SHP77 treated with DMSO at 0.1 percent for 48 hours (cell line): ENCODE results near the gene LCMT1.
"Not testable (repeated sequence)": the region's sequence is repeated elsewhere in the genome, so short reads cannot be mapped to it uniquely, and the experiment has no call there.

ENCODE experiments used
- DNase-seq: peaks from one replicate; lab custom pipeline; 2025; lab: John Stamatoyannopoulos, UW

LCMT1 gene

DNA sequence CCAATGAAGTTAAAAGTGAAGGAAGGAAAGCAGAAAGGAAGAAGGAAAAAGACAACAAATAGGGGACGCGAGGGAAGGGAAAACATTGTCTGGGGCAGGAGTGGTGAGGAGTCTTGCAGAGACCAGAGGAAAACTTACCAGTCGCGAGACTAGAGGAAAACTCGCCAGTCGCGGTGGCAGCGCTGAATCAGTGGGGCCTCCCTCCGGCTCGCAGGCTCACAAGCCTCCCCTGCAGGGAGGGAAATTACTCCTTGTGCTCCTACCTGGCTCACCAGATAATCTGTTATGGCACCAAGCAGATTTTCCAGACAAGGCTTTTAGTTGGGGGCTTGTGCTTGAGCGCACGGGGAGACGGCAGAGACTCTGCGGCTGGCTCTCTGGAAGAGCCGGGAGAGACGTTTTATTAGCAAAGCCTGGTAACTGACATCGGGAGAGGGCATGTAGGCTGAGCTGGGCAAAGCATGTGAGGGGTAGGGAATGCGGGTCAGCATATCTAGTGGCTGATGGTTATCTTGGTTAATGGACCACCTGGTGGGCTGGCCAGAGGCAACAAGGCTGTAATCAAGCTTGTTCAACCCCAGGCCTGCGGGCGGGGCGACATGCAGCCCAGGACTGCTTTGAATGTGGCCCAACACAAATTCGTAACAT lies 37.1 kb downstream of the LCMT1 start:
- DNase-seq = no peak

DNA sequence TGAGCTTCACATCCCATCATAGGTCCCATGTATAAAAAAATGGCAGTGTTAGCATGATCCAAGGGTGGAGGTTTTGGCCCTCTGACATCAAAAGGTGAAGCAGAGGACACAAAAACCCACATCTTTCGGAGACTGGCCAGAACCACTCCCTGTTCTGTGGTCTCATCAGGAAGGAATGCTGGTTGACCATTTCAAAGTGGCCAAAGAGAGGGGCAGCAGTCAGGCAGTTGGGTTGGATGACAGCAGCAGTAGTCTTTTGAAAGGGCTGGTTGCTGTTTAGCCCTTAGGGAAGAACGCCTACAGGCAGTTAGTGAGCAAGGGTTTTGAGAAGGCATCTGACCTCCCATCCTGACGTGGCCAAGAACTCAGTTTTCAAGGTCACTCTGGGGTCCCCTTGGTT lies 40.5 kb downstream of the LCMT1 start:
- no peak for DNase-seq

DNA sequence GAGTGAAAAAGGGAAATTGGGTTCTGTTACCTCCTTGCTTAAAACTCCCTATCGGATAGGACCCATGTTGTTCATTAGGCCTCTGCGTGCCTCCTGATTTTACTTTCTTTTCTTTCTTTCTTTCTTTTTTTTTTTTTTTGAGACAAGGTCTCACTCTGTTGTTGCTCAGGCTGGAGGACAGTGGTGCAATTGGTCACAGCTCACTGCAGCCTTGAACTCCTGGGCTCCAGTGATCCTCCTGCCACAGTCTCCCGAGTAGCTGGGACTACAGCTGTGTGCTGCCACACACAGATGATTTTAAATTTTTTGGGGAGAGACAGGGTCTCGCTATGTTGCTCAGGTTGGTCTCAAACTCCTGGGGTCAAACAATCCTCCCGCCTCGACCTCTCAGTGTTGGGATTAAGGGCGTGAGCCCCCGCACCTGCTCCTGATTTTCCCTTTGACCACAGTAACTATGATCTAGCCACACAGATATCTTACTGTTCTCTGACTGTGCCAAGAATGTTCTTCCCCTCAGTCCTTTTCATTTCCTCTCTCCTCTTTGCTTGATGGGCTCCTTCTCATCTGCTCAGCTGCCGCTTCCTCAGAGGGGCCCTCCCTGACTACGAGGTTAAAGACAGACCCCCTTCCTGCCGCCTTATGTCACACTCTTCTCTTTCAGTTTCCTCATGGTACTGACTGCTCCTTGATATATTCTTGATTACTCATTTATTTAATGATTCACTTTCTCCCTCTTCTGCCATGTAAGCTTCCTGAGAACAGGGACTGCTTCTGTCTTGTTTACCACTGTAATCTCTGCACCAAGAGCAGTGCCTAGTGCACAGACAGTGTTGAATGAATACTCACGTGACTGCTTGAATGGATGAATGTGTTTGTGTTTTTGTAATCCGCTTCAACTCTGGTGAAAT lies 44.3 kb downstream of the LCMT1 start:
- no peak for DNase-seq

DNA sequence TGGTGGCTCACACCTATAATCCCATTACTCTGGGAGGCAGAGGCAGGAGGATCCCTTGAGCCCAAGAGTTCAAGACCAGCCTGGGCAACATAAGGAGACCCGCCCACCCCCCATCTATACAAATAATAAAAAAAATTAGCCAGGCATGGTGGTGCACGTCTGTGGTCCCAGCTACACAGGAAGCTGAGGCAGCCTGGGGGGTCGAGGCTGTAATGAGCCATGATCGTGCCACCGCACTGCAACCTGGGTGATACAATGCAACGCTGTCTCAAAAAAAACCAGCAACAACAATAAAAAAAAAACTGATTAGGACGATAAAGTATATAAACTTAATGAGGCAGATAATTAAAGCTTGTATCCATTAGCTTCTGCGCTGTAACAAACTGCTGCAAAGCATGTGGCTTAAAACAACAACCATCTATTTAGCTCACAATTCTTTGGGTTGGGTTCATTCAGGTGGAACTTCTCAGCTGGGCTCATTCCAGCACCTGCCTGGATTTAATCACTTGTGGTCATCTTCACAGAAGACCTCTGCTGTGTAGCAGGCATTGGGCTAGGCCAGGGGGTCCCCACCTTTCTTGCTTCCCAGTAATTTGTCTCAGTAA lies 45.8 kb downstream of the LCMT1 start:
- DNase-seq = no peak

DNA sequence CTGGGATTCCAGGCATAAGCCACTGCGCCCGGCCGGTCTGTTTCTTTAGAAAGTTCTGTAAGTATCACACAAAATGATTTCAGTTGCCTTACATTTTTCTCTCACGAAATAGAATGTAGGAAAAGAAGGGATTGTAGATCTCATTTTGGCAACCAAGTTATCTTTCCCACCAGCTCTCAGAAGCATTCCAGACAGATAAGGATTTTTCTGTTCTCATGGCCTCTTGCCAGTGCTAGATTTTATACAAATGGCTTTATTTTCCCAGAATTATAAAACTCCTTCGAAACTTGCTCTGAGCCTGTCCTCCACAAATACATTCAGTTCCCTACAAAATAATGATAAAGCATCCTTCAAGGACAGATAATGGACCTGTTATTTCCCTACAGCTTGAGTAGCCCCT lies 46.9 kb downstream of the LCMT1 start:
- no peak for DNase-seq

DNA sequence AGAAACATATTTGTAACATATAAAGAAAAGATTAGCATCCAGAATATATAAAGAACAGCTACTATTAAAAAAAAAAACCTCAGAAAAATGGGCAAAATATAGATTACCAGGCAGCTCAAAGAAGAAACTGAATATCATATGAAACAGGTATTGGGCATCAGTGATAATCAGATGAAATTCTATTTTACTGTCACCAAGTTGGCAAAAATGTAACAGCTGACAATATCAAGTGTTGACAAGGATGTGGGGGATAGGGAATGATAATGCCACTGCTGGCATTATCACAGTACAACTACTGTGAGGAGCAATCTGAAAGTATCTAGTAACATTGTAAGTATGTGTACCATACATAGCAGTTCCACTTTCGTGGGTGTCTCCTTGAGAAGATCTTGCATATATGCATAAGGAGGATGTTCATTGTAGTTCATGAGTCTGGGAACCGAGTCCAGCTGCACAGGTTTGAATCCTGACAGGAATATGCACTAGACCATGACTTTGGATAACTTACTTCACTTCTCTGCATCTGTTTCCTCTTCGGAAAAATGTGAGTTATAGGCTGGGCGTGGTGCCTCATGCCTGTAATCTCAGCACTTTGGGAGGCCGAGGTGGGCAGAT lies 50.3 kb downstream of the LCMT1 start:
- no peak for DNase-seq

DNA sequence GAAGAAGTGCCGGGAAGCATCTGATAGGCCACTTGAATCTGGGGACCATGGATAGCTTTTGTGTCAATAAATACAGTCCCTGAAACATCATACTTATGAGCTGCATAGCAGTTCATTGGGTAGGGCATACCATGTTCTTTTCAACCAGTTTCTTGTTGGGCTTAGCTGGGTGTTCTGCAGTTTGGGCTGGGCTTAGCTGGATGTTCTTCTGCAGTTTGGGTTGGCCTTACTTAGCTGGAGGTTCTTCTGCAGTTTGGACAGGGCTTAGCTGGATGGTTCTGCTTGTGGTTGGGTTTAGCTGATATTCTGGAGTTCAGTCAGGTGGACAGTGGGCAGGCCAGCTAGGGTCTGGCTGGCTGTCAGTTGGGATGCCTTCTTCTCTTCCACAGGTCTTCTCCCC lies 52.1 kb downstream of the LCMT1 start:
- no peak for DNase-seq

DNA sequence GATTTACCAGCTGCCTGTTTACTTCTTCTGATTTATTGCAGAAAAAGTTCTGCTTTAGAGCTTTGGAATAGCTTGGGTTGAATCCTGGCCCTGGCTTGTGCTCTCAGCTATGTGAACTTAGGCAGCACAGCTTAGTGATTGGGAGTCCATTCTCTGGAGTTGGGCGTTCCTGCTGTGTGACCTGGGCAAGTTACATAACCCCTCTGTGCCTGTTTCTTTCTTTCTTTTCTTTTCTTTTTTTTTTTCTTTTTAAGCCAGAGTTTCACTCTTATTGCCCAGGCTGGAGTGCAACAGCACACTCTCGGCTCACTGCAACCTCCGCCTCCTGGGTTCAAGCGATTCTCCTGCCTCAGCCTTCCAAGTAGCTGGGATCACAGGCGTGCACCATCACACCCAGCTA lies 53.7 kb downstream of the LCMT1 start:
- no peak for DNase-seq

DNA sequence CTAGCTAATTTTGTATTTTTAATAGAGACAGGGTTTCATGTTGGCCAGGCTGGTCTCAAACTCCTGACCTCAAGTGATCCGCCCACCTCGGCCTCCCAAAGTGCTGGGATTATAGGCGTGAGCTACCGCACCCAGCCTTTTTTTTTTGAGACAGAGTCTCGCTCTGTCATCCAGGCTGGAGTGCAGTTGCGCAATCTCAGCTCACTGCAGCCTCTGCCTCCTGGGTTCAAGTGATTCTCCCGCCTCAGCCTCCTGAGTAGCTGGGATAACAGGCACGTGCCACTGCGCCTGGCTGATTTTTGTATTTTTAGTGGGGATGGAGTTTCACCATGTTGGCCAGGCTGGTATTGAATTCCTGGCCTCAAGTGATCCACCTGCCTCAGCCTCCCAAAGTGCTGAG lies 56.4 kb downstream of the LCMT1 start:
- not testable (repeated sequence) for DNase-seq

DNA sequence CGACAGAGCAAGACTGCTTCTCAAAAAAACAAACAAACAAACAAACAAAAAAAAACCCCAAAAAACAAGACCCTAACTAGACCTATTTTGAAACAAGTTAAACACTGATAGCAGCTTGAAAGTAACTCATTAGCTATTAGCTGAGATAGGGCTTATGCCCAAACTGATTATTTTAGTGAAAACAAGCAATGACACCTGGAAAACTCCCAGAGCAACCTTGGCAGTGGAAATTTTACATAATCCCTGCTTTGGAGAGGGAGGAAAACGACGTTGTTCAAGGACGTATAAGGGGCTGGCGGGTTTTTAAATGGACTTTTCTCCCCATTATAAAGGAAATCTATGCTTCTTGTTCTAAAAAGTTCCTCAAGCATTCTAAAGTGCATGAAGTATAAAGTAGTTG lies 59.8 kb downstream of the LCMT1 start:
- no peak for DNase-seq

DNA sequence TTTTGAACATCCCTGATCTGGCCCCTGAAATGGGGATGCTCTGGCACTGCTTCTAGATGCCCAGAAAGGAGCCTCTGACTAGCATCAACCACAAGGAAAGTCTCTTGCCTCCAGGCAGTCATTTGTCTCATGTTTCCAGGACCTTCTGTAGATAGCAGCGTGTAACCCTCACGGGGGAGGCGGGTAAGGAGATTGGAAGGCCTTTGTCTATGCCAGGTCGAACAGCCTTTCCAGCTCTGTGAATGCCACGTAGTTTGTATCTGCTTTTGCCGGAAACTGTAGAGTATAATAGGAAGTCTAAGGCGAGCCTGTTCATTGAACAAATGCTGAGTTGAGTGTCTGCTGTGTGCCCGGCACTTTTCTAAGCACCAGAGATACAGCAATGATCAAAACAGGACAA lies 61.3 kb downstream of the LCMT1 start:
- DNase-seq = no peak

DNA sequence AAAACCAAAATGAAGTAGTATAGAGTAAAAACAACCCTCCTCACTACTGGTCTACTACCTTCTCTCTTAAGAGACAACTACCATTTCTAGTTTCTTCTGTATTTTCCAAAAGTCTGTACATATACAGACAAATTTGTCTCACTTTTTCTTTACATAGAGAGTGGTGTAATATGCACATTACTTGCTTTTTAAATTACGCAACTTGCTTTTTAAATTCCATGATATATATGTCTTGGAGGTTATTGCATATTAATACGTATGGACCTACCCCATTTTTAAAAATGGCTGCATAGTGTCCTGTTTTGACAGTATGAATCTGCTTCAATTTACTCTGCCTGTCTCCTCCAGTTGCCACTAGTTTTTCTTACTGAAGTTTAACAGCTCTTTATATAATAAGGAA lies 62.7 kb downstream of the LCMT1 start:
- no peak for DNase-seq

DNA sequence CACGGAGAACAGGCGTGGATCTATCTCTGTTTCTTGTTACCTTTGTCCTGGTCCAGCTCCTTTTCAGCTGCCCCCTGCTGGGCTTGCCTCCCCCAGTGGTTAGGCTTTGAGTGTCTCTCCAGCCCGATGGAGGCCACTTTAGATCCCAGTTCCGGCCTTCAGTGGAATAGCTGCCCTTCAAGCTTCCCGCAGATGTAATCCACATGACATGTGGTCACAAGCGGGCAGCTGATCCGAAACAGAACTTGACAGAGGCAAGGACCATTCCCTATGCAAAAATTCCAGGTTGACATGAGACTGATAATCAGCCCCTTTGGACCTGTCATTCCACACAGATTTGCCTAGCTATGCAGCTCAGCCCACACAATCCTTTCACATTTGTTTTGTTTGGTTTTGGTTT lies 64.6 kb downstream of the LCMT1 start:
- DNase-seq = no peak

DNA sequence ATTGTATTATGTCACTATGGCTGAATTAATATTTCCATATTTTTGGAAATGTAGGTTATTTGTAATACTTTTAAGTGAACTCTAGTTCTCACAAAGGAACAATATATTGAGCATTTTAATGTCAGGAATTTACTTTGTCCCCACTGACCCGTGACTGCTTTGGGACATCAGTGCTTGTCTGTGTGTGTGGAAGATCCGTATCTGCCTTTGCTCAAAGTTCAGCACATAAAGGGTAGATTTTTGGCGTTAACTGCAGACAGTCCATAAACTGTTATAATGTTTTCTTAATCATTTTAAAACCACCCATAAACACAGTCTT lies 65.9 kb downstream of the LCMT1 start:
- no peak for DNase-seq

DNA sequence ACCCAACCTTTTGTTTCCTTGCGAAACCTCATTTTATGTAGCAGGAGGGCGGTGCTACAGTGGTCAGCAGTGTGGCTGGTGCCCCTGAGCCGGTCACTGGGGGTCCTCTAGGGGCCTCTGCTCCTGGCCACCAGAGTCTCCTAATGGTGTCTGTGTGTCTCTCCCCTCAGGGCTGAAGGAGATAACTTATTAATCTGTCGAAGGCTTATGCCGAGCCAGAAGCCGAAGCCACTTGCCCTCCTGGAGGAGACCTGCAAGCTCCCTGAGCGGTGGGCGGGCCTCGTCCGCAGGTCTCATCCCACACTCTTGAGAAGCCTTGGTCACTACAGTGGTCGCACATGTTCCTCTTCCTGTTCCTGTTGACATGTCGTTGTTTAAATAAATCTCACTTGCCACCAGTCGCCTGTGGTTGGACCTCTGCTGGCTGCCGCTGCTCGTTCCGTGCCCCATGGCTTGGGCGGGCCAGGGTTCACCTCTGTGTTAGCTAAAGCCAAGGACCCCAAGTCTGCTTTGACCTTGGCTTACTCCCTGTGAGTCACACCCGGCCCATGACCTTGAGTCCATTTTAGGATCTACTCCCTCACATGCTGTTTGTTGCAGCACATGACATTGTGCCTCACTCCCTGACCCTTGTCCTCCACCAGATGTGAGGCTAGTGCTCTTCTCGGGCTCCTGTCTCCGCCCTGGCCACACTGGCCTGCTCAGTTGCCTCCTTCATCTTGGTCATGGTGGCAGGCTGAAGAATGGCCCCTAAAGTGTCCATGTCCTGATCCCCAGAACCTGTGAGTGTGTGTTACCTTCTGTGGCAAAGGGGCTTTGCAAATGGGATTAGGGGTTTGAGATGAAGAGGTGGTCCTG lies 66.5 kb downstream of the LCMT1 start:
- DNase-seq = no peak

DNA sequence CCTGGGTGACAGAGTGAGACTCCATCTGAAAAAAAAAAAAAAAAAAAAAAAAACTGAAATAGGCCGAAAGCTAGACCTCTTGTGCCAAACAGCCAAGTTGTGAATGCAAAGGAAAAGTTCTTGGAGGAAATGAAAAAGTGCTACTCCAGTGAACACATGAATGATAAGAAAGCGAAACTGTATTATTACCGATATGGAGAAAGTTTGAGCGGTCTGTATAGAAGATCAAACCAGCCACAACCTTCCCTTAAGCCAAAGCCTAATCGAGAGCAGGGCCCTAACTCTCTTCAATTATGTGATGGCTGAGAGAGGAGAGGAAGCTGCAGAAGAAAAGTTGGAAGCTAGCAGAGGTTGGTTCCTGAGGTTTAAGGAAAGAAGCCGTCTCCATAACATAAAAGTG lies 69.7 kb downstream of the LCMT1 start:
- not testable (repeated sequence) for DNase-seq

DNA sequence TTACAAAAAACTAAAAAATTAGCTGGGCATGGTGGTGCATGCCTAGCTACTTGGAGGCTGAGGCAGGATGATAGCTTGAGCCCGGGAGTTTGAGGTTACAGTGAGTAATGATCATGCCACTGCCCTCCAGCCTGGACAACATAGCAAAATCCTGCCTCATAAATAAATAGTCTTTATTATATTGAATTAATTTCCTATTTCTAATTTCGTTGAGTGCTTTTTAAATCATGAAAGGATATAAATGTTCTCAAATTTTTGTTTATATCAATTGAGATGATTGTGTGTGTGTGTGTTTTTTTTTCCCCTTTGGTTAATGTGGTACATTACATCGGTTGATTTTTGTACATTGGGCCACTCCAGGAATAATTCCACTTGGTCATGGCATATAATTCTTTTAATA lies 73.2 kb downstream of the LCMT1 start:
- no peak for DNase-seq

DNA sequence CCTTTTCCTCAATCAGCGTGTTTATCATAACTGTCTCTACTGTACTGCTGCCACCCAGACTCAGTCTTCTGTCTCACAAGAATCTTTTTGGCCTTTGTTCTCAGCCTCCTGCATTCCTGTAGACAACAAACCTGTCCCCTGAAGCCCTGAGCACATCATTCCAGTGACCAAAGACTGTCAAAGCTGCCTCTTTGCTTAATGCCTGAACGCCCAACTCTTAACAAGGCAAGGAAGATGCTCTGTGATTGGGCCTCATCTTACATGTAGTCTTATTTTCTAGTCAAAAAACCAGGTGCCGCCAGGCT lies 75.9 kb downstream of the LCMT1 start:
- DNase-seq = no peak

DNA sequence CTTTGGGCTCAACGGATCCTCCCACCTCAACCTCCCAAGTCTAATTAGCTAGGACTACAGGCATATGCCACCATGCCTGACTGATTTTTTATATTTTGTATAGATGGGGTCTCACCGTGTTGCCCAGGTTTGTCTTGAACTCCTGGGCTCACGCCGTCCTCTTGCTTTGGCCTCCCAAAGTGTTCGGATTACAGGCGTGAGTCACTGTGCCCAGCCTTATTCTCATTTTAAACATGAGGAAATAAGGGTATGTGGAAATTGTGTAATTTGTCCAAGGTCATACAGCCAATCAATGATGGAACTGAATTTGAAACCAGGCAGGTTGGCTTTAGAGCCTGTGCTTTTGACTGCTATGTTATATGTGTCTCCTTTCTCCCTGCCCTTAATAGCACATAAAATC lies 77.8 kb downstream of the LCMT1 start:
- DNase-seq = no peak

DNA sequence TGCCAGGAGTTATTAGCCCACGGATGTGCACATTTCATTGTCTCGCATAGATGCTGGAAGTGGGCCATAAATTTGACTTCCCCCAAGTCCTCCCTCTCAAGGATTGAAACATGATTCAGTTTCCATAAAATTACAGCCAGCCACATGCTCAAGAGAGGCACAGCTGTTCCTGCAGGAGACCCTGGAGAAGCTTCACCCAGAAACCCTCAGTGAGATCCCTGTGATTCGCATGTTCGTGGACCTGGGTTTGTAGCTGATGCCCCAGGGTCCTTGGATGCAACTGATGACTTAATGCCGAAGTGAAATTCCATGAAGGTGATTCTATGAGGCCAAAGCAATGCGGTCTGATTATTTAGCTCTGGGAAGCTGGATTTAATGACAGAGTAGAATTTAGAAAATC lies 80.6 kb downstream of the LCMT1 start:
- no peak for DNase-seq

DNA sequence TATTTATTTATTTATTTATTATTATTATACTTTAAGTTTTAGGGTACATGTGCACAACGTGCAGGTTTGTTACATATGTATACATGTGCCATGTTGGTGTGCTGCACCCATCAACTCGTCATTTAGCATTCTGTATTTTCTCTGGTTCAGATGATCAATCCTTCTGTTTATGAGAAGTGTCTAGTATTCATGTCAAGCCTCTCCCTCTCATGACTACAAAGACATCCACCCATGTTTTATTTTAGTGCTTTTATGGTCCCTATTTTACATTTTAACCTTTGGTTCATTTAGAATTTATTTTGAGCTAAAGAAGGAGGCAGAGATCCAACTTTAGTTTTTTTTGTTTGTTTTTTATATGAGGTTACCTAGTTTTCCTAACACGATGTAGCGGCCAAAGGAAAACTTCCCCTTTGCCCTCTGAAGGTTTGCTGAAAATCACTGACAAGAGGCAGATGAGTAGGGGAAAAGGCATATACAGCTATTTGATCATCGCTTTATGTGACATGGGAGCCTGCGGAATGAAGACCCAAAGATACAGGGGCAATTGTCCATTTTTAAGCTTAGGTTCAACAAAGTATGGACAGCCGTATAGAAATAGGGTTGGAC lies 82.8 kb downstream of the LCMT1 start:
- no peak for DNase-seq

DNA sequence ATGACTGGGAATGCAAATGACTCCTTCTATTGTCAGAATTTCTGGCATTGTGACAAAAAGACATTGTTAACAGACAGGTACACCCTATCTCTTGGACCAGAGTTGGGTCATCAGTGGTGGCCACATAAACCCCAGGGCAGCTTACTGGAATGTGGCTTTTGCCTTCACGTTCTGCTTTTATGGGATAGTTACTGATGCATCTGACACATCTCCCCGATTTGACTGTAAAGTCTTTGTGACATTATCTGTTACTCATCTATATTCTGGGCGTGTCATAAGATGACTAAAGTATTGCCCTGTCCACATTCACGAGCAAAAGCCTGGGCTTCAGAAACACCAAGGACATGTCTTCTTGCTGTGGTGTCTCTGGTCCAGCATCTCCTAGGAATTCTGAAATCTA lies 86.5 kb downstream of the LCMT1 start:
- DNase-seq = no peak
